Stimulated activated CD4-positive, alpha-beta T cell treated with anti-CD3 and anti-CD28 coated beads, TNF-alpha, amount 100 ng/mL, for 48 hours (primary cell): ENCODE data around the gene CCDC106.

ENCODE experiments used
- DNase-seq, 3 donors: peaks; one replicate each; pipeline ENCODE4 v3.0.0-alpha.2; 2020; ENCODE audit warnings: low read depth in 3 of 3

The CCDC106 gene

DNA sequence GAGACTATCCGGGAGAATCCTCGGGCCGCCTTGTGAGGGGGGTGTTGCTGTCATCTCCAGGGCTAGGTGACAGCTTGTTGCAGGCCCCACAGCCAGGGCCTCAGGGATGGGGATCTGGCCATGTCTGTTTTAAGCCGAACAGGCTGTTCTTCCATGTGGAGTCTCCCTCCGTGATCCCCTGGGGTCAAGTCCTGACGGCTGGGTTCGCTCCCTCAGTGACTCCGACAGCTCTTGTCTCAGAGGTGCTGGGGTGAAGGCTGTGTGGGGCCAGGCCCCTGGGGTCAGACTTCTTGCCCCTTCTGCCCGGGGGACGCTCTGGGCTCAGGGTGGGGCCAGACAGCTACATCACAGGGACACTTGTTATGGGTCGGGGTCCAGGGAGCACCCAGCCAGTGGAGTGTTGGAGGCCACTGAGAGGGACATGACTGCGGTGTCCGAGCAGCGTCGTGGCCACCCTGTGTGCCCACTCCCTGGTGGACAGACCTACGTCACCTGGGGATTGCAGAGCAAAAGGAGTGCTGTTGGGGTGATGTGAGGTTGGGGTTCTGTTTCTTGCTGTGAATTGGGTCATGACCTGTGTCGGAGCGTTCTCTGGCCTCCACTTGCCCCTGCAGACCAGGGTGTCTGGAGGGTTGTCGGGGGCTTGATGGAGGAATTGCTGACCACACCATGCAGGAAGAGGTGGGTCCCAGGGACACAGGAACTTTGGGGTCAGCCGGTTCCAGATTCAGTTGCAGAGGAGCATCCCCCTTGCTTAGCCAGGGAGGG lies 48.5 kb downstream of the CCDC106 start:
- no peak for DNase-seq

DNA sequence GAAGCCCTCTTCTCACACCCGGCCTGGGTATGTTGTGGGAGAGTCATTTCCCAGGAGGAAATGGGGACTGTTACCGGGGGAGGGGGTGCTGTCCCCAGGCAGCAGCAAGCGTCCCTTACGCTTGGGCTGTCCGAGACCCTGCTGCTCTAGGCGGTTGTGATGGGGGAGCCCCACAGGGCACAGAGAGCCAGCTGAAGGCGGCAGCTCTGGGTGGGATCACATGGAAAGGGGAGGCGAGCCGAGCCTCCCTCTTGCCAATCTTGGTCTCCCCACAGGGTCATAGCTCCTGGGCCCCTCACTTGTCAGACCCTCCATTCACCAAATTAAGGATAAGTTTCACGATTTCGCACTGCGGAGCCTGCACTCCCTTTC lies 49.0 kb downstream of the CCDC106 start:
- DNase-seq, result no peak

DNA sequence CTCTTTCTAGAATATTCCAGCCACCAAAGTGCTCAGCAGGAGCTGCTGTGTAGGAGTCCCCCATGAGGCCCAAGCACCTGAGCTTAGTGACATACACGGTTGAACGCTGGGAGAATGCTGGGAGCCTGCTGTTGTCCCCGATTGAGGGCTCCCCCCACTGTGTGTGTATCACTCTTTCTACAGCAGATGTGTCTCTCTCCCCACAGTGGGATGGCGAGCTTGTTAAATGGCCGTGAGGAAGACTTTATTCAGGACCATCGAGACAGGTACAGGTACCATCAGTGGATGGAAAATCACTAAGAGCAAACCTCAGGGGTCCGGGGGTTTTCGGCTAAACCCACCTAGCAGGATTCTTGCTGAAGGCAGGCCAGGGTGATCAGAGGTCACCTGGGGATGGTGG lies 49.7 kb downstream of the CCDC106 start:
- no peak for DNase-seq

DNA sequence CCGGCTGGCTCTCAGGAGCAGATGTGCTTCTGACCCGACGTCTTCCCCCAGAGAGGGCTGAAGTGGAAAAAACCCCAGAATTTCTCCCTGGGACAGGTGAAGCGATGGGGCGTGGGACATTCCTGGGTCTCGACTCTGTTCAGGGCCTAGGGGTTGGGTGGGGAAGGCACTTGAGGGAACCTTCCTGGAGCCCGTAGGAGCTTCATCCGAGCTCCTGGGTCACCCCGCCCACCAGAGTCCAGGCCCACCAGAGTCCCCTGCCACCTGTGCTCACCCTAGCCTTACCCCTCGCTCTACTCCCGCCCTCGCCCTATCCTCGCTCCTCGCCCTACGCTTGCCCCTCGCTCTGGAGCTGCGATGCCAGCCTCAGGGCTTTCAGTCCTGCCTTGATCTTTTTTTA lies 50.2 kb downstream of the CCDC106 start:
- no peak for DNase-seq

DNA sequence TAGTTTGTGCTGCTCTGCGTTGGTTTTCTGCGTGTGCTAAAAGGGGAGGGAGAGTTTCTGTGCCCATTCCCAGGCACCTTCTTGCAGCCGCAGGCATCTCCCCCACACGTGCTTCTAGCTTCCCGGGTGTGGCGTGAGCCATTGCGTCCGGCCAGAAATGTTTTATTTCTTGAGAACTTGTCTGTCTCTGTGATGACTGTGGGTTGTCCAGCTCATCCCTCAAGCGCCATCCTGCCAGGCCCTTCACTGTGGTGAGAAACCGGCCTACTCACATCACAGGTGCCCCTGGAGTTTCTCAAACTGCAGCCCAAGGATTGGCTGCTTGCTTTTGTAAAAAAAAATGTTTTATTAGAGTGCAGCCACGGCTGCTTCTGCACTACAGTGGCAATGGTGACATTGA lies 51.2 kb downstream of the CCDC106 start:
- no peak for DNase-seq

DNA sequence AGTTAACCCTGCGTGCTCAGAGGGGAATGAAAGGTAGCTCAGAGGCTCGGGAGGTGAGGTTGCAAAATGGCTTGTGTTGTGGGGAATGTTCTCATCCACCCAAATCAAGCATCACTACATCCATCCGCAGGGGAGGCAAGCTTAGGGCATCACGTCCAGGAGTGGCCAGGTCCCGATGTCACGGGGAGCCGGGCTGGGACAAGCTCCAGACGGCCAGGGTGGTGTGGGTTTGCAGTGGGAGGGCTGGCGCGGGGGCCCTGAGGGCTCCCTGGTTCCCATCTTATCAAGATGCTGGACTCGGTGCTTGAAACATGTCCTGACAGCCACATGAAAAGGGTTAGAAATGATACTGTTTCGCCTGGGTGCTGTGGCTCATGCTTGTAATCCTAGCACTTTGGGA lies 52.8 kb downstream of the CCDC106 start:
- DNase-seq, result no peak

DNA sequence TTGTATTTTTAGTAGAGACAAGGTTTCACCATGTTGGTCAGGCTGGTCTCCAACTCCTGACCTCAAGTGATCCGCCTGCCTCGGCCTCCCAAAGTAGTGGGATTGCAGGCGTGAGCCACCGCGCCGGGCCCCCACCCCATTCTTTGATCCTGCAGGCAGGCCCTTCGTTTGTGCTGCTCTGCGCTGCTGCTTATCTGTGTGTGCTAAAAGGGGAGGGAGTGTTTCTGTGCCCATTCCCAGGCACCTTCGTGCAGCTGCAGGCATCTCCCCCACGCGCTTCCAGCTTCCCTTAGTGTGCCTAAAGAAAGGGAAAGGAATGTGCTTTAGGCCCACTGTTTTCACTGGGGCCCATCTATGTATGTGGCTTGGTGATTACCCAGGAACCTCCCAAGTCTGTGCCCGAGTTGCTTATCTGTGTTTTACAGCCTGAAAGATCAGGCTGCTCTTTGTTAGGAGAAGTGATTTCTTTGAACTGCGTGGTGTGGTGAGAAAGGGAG lies 54.2 kb downstream of the CCDC106 start:
- DNase-seq, result no peak
